K562 (cell line): ENCODE measurements around the gene CCNL1. TPM values are rescaled to one million over a fixed set of nuclear protein-coding genes. Genes with fewer than 3 reads are reported as not detected.

Experiments
- ATAC-seq: fragments of 200-7000 bp; cut with Tn5 transposase; 3 replicates; pipeline ENCODE4 v1.9.1; 2020; ENCODE audit warnings: moderate library complexity
- BruUV-seq: library from RNA; stranded (reverse); fragments of 400-500 nt; replicated peaks from 2 replicates; lab custom pipeline; 2021; lab: Mats Ljungman, UMichigan
- CTCF ChIA-PET: fragments of 300-600 bp; formaldehyde crosslinking; extraction: SDS; loops from one replicate; lab custom pipeline; 2021; ENCODE audit warnings: low intra/inter-chr PET ratio; lab: Yijun Ruan, JAX
- POLR2A ChIA-PET: fragments of 300-600, 350-650 bp; sonication (Branson Sonifier 250); formaldehyde crosslinking; extraction: SDS; loops from one replicate; lab custom pipeline; 2021; ENCODE audit warnings: antibody characterized with exemption, inconsistent platforms; lab: Yijun Ruan, JAX
- DNase-seq, 4 experiments: peaks; one replicate each; pipeline versions ENCODE4 v3.0.0 to v3.0.0-alpha.2; 2011 to 2018; ENCODE audit warnings: low spot score in 3 of 4, mixed read lengths in 3 of 4; ENCODE audit errors: extremely low read depth in 1 of 4
- FAIRE-seq: peaks from 2 replicates; lab custom pipeline; 2011; peaks lifted over from hg19 to GRCh38; lab: Jason Lieb, UNC
- H2AFZ ChIP-seq: 2 replicates; pipeline ENCODE4 v1.6.0; 2011; ENCODE audit warnings: low read depth, low read length, control low read depth, inconsistent platforms
- H3K27ac ChIP-seq: fragments of 200-600 bp; 3 replicates; pipeline ENCODE4 v1.8.0; 2011; ENCODE audit warnings: low read depth, mild to moderate bottlenecking, control low read depth, inconsistent platforms, low read length, moderate library complexity, mixed read lengths; ENCODE audit errors: extremely low read depth
- H3K27me3 ChIP-seq, 2 experiments: fragments of 300-600 bp in 1 of 2; 2 replicates in 1 of 2; 3 replicates in 1 of 2; pipeline versions ENCODE4 v1.6.0 to v1.8.0; 2011; ENCODE audit warnings: inconsistent platforms in 2 of 2, low read length in 2 of 2, mild to moderate bottlenecking in 1 of 2, mixed read lengths in 1 of 2, moderate library complexity in 1 of 2; ENCODE audit not compliant: control insufficient read depth in 2 of 2, insufficient read depth in 2 of 2
- H3K36me3 ChIP-seq: fragments of 300-600 bp; 3 replicates; pipeline ENCODE4 v1.8.0; 2011; ENCODE audit warnings: mild to moderate bottlenecking, low read length, inconsistent platforms; ENCODE audit not compliant: control insufficient read depth, insufficient read depth
- H3K4me1 ChIP-seq, 2 experiments: fragments of 200-600 bp in 1 of 2; replicated peaks in 1 of 2; 2 replicates in 1 of 2; 3 replicates in 1 of 2; pipeline versions ENCODE4 v1.5.1 to v1.8.0; 2011; ENCODE audit warnings: inconsistent platforms in 2 of 2, low read length in 2 of 2, mild to moderate bottlenecking in 1 of 2, mixed read lengths in 1 of 2, moderate library complexity in 1 of 2; ENCODE audit not compliant: control insufficient read depth in 2 of 2, insufficient read depth in 2 of 2
- H3K4me2 ChIP-seq: 2 replicates; pipeline ENCODE4 v1.6.1; 2011; ENCODE audit warnings: low read length, control low read depth, inconsistent platforms, mixed read lengths; ENCODE audit not compliant: insufficient read depth
- H3K4me3 ChIP-seq: fragments of 200-600 bp; sonication (generic), shearing (Covaris generic); 2 replicates; pipeline ENCODE4 v1.5.1; 2016; ENCODE audit warnings: control low read depth, inconsistent platforms
- H3K79me2 ChIP-seq: fragments of 200-600 bp; 3 replicates; pipeline ENCODE4 v1.8.0; 2011; ENCODE audit warnings: low read length, inconsistent platforms; ENCODE audit not compliant: control insufficient read depth, insufficient read depth
- H3K9ac ChIP-seq, 2 experiments: 2 replicates each; pipeline versions ENCODE4 v1.6.0 to v1.6.1; 2011; ENCODE audit warnings: low read depth in 2 of 2, low read length in 2 of 2, control low read depth in 1 of 2, inconsistent platforms in 1 of 2, mild to moderate bottlenecking in 1 of 2, mixed read lengths in 1 of 2; ENCODE audit not compliant: insufficient read depth in 1 of 2
- H3K9me1 ChIP-seq: one replicate; pipeline ENCODE4 v1.6.0; 2011; ENCODE audit warnings: inconsistent platforms, mild to moderate bottlenecking, low read length, moderate library complexity; ENCODE audit not compliant: control insufficient read depth, insufficient read depth
- H3K9me3 ChIP-seq: replicated peaks from 2 replicates; pipeline ENCODE4 v1.5.1; 2011; ENCODE audit warnings: low read depth, low read length, inconsistent platforms; ENCODE audit not compliant: control insufficient read depth, insufficient read depth
- H4K20me1 ChIP-seq: replicated peaks from 2 replicates; pipeline ENCODE4 v1.6.1; 2011; ENCODE audit warnings: low read length, inconsistent platforms, mixed read lengths; ENCODE audit not compliant: control insufficient read depth, insufficient read depth
- IFI16 ChIP-seq: fragments of 250-450 bp; sonication (Bioruptor Pico); IDR thresholded peaks from 2 replicates; pipeline ENCODE4 v2.1.2; 2022; ENCODE audit warnings: mild to moderate bottlenecking, inconsistent platforms
- MTA1 ChIP-seq: fragments of 450-650 bp; IDR thresholded peaks from 2 replicates; pipeline ENCODE4 v1.6.1; 2017; ENCODE audit warnings: borderline replicate concordance
- ZNF263 ChIP-seq: sonication (generic); formaldehyde crosslinking; IDR thresholded peaks from 2 replicates; pipeline ENCODE4 v1.8.0; 2022; ENCODE audit warnings: mild to moderate bottlenecking, missing genetic modification reagents, borderline replicate concordance
- WGBS: fragments of 100-300 bp; shearing (Covaris generic); methylation state at CpG from one replicate; pipeline ENCODE4 v1.1.6; 2016; ENCODE audit warnings: low coverage, mixed read lengths; ENCODE audit not compliant: insufficient coverage; ENCODE audit errors: missing lambda C conversion rate; 5-methylcytosine and 5-hydroxymethylcytosine counted together
- in situ Hi-C: fragments of 300-500 bp; cut with MboI; formaldehyde crosslinking; loops from 4 replicates; pipeline ENCODE4 v1.15.0; 2018; ENCODE audit warnings: inconsistent platforms, mixed read lengths
- intact Hi-C: fragments of 100-400 bp; cut with micrococcal nuclease; formaldehyde crosslinking; loops from 2 replicates; pipeline ENCODE4 v1.14.2; 2022
- polyA plus RNA-seq, 8 experiments: library from polyadenylated mRNA; depleted of rRNA in 4 of 8; stranded (reverse) in 5 of 8; unstranded in 3 of 8; fragments of >200 nt; fragmentation: Nextera tagmentation in 2 of 8; fragmentation: Illumina TruSeq in 1 of 8; extraction: Ambion mirVana in 2 of 8; extraction: Trizol in 1 of 8; gene quantifications; 2 replicates each; pipeline versions ENCODE4 v1.2.1 to v1.2.3, GENCODE V29; 2011 to 2014; ENCODE audit warnings: inconsistent platforms in 1 of 8, missing spikeins in 1 of 8
- total RNA-seq, 7 experiments: library from RNA; depleted of rRNA in 6 of 7; stranded (reverse); fragments of >200 nt in 6 of 7; fragmentation: Illumina TruSeq in 2 of 7; extraction: Trizol in 2 of 7; gene quantifications; 2 replicates each; pipeline versions ENCODE4 v1.2.1 to v1.2.3, GENCODE V29; 2011 to 2021; ENCODE audit warnings: low replicate concordance in 1 of 7
- TF ChIP-seq, protein P1 (sequence below): fragments of 150-350 bp; conservative IDR thresholded peaks from 2 replicates; pipeline ENCODE4 v1.6.1; 2014; ENCODE audit warnings: low read length
- TF ChIP-seq, protein P2 (sequence below), 2 experiments: fragments of 450-650 bp in 1 of 2; IDR thresholded peaks; 2 replicates each; pipeline ENCODE4 v1.6.1; 2011 to 2017; ENCODE audit warnings: low read depth in 2 of 2, antibody characterized with exemption in 1 of 2, borderline replicate concordance in 1 of 2, low read length in 1 of 2, mild to moderate bottlenecking in 1 of 2, mixed read lengths in 1 of 2; ENCODE audit not compliant: control insufficient read depth in 1 of 2

Gene CCNL1
- total and polyA plus RNA-seq, 9 of the 15 experiments (the other 6 are each of a cell fraction or from before 2014, with no cell fraction given): 16.1 to 186 (median 132) TPM

DNA sequence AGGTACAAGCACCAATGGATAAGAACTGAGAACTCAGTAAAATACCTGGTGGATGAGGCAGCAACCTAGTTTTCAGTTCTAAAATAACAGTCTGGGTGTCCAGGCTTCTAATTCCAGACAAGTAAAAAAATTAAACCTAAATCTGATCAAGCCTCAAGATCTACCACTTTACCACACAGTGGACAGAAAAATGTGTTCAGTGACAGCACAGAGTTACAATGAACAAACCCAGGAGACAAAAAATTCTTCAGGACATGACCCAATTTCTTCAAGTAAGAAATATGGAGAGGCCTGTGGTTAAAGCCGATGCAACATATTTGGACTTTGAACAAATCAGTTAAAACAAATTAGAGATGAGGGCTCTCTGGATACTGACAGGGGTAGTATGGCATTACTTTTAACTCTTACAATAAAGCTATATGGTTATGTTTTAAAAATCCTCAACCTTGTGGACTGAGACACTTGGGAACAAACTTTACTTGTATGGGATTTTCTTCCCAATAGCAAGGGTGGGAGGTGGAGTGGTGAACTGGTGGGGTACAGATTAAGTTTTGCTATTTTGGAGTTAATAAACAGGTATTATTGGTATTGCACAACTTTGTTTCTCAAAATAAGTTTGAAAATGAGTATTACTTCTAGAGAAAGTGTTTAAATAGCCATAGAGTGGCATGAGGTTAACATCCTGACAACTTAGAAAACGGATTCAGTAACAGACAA is 14.2 kb downstream of the CCNL1 start (continued):
- TF ChIP-seq ZNF263 (CRISPR knock-in tag): no peak
- no peak for TF ChIP-seq IFI16 (CRISPR knock-in tag)
- TF ChIP-seq, protein P1, sequence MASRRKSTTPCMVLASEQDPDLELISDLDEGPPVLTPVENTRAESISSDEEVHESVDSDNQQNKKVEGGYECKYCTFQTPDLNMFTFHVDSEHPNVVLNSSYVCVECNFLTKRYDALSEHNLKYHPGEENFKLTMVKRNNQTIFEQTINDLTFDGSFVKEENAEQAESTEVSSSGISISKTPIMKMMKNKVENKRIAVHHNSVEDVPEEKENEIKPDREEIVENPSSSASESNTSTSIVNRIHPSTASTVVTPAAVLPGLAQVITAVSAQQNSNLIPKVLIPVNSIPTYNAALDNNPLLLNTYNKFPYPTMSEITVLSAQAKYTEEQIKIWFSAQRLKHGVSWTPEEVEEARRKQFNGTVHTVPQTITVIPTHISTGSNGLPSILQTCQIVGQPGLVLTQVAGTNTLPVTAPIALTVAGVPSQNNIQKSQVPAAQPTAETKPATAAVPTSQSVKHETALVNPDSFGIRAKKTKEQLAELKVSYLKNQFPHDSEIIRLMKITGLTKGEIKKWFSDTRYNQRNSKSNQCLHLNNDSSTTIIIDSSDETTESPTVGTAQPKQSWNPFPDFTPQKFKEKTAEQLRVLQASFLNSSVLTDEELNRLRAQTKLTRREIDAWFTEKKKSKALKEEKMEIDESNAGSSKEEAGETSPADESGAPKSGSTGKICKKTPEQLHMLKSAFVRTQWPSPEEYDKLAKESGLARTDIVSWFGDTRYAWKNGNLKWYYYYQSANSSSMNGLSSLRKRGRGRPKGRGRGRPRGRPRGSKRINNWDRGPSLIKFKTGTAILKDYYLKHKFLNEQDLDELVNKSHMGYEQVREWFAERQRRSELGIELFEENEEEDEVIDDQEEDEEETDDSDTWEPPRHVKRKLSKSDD: no peak

DNA sequence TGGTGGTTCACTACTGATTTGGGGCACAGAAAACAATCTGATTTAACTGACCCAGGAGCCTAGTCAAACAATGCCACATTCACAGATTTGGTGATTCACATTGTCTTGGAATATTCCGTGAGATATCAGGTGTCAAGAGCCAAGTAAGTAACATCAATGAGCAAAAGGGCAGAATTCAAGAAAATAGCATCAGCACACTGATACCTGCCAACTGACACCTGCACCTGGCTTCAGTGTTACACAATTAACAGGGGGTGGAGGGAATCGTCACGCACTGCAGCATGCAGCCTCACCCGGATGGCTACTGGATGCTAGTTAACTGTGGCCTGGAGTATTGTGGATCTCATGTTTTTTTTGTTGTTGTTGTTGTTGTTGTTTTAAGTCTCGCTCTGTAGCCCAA is 17.6 kb downstream of the CCNL1 start:
- DNase-seq: no peak
- H3K36me3 ChIP-seq: peaks cover 37% of the 10 kb centered on the region
- H3K4me2 ChIP-seq: no peak overlapping the region
- H4K20me1 ChIP-seq: no peaks in the 10 kb centered on the region
- no peak for ATAC-seq
- H3K27ac ChIP-seq: no peak overlapping the region
- TF ChIP-seq, protein P2, sequence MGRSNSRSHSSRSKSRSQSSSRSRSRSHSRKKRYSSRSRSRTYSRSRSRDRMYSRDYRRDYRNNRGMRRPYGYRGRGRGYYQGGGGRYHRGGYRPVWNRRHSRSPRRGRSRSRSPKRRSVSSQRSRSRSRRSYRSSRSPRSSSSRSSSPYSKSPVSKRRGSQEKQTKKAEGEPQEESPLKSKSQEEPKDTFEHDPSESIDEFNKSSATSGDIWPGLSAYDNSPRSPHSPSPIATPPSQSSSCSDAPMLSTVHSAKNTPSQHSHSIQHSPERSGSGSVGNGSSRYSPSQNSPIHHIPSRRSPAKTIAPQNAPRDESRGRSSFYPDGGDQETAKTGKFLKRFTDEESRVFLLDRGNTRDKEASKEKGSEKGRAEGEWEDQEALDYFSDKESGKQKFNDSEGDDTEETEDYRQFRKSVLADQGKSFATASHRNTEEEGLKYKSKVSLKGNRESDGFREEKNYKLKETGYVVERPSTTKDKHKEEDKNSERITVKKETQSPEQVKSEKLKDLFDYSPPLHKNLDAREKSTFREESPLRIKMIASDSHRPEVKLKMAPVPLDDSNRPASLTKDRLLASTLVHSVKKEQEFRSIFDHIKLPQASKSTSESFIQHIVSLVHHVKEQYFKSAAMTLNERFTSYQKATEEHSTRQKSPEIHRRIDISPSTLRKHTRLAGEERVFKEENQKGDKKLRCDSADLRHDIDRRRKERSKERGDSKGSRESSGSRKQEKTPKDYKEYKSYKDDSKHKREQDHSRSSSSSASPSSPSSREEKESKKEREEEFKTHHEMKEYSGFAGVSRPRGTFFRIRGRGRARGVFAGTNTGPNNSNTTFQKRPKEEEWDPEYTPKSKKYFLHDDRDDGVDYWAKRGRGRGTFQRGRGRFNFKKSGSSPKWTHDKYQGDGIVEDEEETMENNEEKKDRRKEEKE (IDR thresholded peaks at IDR 0.05; ENCODE audit: borderline replicate concordance in 1 of 2, control insufficient read depth in 1 of 2, low read depth in 2 of 2, low read length in 1 of 2): no peak
- no peak for TF ChIP-seq MTA1
- no peaks in the 10 kb centered on the region for H3K9me3 ChIP-seq
- no peaks in the 10 kb centered on the region for H3K9me1 ChIP-seq
- H3K4me3 ChIP-seq: no peak overlapping the region
- POLR2A ChIA-PET: interaction anchor here (1.7 to 5.5 kb wide), 2 partner anchors 13 to 27 kb away, joined by 4 to 38 read pairs; no protein-coding TSS in a partner anchor
- WGBS: 84% methylated on average over 5 of the region's 5 CpGs
- H3K4me1 ChIP-seq: peaks cover 0 to under 1% of the 10 kb centered on the region in 2 experiments; a peak in 1 of 5 replicates
- no peaks in the 10 kb centered on the region for H3K27me3 ChIP-seq
- in situ Hi-C loops (loop anchor here (25.0 kb wide), 1 partner anchor 605 kb away; no protein-coding TSS in a partner anchor), intact Hi-C loops (no loop called here)
- no peak overlapping the region for H2AFZ ChIP-seq
- CTCF ChIA-PET: no interaction called here
- no peak for FAIRE-seq
- no peaks in the 10 kb centered on the region for H3K79me2 ChIP-seq
- no peak overlapping the region for H3K9ac ChIP-seq
- BruUV-seq: no TSS peak
